Glomerular visceral epithelial cell (primary cell): ENCODE results near the gene METRN.
"Not testable (repeated sequence)": the region's sequence is repeated elsewhere in the genome, so short reads cannot be mapped to it uniquely, and the experiment has no call there.

ENCODE experiments used
- DNase-seq: peaks from one replicate; pipeline ENCODE4 v3.0.0-alpha.2; 2016; ENCODE audit errors: extremely low spot score

The METRN gene

DNA sequence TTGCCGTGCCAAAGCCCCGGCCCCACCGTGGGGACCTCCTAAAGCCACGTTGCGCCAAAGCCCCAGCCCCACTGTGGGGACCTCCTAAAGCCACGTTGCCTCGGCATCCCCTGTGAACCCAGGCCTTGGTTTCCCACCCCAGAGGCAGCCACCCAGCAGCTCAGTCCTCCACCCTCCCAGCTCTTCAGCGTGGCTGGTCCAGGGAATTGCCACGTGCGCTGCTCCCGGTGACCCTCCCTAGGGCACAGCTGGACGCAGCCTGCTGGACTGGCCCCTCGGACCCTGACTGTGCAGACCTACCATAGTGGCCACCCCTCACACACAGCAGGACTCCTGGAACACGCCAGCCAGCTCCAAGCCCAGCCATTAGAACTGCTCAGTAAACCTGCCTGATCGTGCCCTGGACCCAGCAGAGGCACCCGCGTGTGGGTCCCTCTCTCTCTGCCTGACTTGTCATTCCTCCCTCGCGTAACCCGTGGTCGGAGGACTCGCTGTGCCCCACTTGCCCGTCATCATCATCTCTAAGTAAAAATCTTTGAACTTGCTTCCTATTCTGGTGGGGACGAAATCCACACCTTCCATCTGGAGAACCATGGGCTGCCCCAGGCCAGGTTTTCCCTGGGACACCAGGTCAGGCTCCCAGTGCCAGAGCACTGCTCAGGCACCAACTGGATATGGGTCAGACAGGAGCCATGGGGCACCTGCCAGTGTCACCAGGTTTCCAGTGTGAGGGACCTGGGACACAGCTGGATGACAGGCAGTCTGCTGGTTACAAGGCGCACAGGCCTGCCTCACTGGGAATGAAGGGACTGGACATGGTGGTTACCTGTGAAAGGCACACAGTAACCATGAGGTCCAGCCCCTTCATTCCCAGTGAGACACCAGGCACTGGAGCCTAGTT lies 20.3 kb downstream of the METRN start:
- no peak for DNase-seq

GRCh38 chr16:735982-736453 lies 21.1 kb downstream of the METRN start:
- no peak for DNase-seq

- DNase-seq, result no peak
Observed at GRCh38 chr16:736936-737481, 22.1 kb downstream of the METRN start.

DNA sequence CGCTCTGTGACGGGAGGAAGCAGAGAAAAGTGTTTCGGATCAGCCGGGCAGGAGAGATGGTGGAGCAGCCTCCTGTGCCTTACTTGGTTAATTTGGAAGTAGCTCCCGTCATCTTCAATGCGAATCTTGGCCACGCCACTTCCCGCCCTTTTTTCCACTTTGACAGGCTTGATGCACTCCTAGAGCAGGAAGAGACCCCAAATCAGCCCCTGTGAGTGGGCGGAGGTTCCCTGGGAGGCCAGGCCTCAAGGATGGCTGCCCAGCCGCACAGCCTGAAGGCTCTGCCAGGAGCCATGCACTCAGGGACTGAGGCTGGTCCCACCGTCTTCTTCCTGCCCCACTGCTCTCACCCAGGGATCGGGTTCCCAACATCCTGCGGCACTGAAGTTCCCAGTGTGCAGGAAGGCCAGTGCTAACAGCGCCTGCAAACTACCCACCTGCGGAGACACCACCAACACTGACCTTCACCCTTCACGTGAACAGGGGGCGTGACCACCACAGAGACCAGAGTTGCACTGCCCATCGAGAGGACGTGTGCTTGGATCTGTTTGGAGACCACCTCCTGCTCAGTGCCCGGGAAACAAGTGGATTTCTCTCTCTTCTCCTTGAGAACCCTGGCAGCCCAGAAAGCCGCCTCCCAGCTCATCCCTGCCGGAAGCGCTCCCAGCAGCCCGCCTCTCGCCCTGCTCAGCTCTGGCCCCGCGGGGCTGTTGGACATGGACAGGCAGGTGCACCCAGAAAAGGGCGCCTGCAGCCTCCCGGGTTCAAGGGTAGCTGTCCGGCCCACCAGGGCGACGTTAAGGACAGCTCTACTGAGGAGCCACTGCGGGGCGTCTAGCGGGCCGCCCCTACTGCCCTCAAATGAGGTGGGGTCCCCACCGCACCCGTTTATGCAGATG lies 24.9 kb downstream of the METRN start:
- no peak for DNase-seq

- DNase-seq, result no peak
Observed at GRCh38 chr16:740459-740763, 25.5 kb downstream of the METRN start.

- DNase-seq, result peak; percentile 90
Observed at GRCh38 chr16:740764-741505, 26.0 kb downstream of the METRN start, which contains the start of gene CIAO3. Gene CIAO3 (minus strand): TSS chr16:740997. CDS start chr16:740985, 12 bp downstream.

GRCh38 chr16:741986-742629 lies 27.2 kb downstream of the METRN start:
- no peak for DNase-seq

DNA sequence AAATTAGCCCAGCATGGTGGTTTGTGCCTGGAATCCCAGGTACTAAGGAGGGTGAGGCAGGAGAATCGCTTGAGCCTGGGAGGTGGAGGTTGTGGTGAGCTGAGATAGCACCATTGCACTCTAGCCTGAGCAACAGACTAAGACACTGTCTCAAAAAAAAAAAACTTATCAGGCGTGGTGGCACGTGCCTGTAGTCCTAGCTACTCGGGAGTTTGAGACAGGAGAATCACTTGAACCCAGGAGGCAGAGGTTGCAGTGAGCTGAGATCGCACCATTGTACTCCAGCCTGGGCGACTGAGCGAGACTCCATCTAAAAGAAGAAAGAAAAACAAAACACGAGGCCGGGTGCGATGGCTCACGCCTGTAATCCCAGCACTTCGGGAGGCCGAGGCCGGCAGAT lies 28.0 kb downstream of the METRN start:
- DNase-seq, result not testable (repeated sequence)

- DNase-seq, result no peak
Observed at GRCh38 chr16:743794-744500, 29.0 kb downstream of the METRN start.

DNA sequence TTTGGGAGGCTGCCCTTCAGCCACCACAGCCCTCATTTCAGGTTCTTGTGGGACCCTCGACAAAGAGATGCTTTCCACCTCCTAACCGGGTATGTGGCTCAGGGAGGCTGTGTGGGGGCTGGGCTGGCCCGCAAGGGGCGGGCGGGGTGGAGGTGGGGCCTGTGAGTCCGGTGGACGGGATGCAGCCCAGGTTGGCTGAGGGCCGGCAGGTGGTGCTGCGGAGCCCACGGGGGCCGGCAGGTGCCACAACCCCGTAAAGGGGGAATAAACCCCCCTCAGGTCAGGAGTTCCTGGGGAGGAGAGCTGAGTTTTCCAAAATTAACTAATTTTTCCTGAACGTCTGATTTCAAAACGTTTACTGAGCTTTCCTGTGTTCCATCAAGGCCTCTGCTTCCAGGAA lies 30.8 kb downstream of the METRN start:
- DNase-seq, result no peak

DNA sequence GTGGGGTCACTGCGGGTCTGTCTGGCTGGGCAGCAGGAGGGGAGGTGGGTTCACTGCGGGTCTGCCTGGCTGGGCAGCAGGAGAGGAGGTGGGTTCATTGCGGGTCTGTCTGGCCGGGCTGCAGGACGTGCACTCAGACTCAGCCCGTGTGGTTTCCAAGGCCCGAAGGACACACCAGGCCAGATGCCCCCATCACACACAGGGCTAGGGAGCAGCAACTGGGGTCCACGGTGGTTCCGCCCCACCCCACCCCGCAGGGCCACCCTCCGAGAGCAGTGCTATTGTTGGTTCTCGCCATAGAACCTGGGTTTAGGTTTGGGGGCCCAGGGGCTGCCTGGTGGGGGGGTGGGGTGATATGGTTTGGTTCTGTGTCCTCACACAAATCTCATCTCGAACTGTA lies 31.7 kb downstream of the METRN start:
- DNase-seq, result no peak

DNA sequence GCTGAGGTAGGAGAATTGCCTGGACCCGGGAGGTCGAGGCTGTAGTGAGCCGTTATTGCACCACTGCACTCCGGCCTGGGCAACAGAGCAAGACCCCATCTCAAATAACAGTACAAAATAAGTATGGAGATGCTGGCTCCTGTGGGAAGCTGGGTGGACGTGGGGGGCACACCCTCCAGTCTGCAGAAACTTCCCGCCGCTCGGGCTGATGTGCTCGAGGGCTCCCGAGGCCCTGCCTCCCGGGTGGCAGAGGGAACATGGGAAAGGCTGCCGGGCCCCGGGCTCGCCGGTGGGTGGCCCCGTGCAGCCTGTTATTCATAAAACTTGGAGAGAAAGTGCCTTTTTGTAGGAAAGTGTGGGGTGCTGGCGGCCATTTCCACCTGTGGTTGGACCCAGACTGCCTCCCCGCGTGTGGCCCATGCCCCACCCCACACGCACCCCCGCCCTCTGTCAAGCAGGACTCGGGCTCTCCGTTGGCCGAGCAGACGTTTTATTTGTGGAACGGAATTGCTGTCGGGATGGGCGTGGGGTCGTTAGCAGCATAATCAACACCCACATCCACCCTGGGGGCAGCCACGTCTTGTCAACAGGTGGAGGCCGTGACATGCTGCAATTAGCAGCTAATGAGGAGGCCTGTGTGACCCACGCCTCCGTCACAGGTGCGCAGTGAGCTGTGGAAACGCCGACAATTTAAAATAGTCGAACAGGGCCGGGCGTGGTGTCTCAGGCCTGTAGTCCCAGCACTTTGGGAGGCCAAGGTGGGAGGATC lies 33.2 kb downstream of the METRN start:
- no peak for DNase-seq

DNA sequence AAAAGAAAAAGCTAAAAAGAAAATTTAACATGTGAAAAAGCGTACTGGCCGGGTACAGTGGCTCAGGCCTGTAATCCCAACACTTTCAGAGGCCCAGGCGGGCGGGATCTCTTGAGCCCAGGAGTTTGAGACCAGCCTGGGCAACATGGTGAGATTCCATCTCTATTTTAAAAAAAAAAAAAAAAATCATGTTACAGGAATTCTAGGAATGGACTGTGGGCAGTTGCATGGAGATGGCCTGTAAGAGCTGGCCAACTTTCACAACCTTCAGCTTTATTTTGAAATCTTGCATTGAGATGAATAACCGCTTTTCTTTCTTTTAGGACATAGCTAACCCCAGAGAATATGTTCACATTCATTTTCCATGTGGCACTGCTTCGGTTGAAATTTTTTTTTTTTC lies 34.1 kb downstream of the METRN start:
- no peak for DNase-seq

DNA sequence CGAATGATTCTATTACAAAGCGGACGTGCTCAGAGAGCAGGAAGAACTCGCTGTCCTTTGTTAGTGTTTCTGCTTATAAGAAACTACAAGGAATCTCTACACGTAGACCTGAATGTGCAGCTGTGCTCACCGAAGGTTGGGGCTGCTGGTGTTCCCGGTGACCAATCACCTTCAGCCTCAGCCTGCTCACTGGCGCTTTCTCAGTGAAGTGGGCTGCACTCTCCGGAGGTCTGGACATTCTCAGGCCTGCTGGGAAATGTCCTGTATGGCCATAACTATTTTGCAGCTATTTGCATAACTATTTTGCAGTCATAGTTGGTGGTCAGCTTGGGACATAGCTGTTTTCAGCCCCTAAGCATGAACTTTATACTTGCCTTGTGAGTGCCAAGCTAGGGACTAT lies 35.6 kb downstream of the METRN start:
- no peak for DNase-seq

DNA sequence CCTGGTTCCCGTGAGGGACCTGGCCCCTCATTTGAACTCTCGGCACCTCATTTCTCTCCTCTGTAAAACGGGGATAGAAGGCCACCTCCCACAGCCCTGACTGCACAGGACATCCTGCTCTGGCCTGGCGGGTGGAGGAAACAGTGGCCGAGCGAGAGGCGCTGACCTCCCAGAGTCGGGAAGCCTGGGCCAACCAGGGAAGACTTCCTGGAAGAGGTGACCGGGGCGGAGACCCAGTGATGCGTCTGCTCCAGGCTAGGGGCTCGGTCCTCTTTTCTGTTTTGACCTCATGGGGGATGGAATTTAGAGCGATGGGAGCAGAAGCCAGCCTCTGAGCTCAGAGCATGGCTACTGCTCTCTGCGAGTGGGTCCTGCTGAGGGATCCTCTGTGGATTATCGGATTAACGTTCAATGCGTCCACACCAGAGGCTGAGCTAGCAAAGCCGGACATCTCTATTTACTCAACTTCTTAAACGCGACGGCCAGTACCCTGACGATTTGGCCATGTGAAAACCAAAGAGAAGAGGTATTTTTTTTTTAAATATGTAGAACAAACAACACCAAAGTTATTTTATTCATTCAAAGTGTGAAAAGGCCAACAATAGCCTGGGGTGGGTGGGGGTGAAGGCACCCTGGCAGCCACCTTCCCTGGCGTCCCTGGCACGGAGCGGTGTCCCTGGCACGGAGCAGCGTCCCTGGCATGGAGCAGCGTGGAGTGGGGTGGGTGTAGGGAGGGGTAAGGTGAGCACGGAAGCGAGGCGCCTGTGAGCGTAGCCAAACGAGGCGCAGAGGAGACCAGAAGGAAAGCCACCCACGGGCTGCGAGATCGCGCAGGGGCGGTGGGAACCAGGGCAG lies 36.5 kb downstream of the METRN start:
- no peak for DNase-seq

GRCh38 chr16:752007-752312 lies 37.0 kb downstream of the METRN start:
- DNase-seq, result no peak

- not testable (repeated sequence) for DNase-seq
Observed at GRCh38 chr16:754121-754607, 39.2 kb downstream of the METRN start.

- no peak for DNase-seq
Observed at GRCh38 chr16:754656-755055, 39.7 kb downstream of the METRN start.

GRCh38 chr16:756428-756827 lies 41.5 kb downstream of the METRN start:
- DNase-seq, result no peak
